SIG-M5 treated with dmso at 0.1 percent for 504 hours (cell line): ENCODE measurements around the gene CLK4.
A peak's percentile ranks its signal among the peaks of the same experiment; 100 is the strongest.
"Not testable (repeated sequence)": the region's sequence is repeated elsewhere in the genome, so short reads cannot be mapped to it uniquely, and the experiment has no call there.

ENCODE experiments used
- DNase-seq: peaks from one replicate; lab custom pipeline; 2025; ENCODE audit not compliant: unreplicated experiment; lab: John Stamatoyannopoulos, UW

Gene CLK4

DNA sequence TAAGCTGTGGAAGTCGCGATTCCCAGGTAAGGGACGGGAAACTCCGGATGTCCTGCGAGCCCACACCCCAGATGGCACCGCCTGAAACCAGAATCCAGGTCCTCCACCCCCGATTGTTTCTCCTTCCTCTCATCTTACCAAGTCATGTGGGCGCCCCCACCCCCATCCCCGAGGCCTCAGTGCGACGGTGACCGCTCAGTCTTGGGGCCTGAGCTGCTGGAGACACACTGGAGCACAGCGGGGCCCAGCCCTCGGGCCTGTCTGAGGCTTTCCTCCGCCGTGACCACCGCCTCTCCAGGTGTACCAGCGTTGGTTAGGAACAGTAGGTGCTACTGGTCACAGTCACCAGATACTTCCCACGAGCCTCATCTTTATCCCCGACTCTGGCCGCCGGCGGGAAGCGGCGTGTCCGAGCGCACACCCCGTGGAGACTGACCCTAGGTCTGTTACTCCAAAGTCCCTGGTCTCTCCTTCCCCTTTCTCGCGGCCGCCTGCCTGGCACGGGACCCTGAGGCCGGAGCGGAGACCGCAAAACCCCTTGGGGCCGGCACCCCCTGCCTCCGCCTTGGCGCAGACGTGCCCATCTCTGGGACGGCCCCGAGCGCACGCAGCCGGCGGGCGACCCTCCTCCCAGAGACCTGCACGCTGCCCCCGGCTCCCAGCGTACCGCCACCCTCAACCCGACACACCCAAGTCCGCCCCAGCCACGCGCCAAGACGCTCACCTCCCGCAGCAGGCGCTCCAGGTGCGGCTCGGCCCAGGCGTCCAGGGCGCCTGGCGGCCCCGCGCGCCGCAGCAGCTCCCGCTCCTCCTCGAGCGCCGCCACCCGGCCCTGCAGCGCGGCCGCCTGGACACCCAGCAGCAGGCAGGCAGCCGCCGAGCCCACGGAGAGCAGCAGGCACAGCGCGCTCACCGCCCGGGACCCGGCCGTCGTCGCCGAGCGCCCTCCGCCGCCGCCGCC lies 37.4 kb downstream of the CLK4 start:
- peak; percentile 35 for DNase-seq

DNA sequence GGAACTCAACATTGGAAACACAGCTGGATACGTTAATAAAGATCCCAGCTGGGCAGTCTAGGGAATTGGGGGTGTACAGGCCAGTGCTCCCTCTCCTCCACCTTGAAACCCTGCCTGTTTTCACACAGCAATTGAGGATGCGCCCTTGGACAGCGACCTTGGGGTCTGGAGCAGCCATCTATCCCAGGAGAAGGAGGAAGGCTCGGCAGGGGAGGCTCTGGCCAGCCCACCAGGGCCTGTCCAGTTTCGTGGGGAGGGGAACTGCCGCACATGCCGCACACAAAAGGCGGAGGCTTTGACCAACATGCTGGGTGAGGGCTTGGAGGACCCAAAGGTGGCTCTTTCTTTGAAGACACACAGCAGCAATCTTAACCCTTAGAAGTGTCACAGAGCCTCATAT lies 38.1 kb downstream of the CLK4 start:
- DNase-seq: no peak

DNA sequence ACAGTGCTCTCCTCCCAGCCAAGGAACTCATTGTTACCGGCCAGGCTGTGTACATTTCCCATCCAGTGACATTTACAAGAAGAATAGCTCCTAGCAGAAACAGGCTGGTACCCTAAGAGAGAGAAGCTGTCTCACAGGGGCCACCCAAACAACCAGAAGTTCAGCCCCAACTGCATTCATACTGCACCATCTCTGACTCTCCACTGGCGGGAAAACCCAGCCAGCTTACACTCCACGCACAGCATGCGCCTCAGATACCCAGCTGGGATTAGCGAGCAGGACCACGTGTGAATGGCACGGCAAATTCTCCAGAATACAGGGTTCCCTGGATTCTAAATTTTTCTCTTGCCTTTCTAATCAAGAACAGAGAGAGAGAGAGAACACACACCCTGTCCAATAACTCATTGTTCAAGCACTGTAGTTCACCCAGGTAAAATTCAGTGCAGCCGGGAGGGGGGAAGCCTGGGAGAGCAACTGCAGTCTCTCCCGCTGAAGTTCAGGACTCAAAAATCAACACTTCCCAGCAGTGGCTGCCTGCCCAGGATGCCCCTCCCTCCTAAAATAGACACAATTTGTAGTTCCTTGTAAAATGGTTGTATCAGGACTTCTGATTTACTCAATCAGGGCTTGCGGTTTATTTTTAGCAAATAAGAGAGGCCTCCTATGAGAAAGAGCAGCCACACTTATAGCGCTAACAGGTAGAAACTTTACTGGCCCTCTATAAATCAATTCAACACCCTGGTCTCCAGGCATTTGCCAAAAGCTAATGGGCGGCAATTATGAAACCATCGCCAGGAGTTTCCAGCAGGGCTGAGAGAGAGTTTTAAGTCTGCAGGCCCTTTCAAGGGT lies 38.9 kb downstream of the CLK4 start:
- no peak for DNase-seq

DNA sequence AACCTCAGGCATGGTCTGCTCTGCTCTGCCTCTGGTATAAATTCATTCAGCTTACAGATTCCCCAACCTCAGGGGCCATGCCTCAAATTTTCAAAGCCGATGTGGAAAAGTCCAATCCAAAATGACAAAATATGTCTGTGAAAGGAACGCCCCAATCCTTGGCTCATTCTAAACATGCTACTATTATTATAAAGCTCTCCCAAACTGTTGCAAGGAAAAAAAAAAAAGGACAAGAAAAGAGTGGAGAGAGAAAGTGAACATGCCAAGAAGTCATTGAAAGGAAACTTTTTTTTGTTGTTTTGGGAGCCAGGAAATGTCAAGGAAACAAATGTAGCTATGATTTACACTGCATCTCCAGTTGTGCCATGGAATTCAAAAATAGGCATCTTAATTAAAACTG lies 40.5 kb downstream of the CLK4 start:
- no peak for DNase-seq

DNA sequence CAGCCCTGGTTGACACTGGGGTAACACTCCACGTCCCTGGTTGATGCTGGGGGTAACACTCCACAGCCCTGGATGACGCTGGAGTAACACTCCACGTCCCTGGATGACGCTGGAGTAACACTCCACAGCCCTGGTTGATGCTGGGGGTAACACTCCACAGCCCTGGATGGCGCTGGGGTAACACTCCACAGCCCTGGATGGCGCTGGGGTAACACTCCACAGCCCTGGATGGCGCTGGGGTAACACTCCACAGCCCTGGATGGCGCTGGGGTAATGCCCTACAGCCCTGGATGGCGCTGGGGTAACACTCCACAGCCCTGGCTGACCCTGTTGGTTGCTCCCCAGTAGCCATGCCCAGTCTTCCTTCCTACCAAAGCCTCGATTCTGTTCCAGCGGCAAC lies 41.4 kb downstream of the CLK4 start:
- DNase-seq: not testable (repeated sequence)

DNA sequence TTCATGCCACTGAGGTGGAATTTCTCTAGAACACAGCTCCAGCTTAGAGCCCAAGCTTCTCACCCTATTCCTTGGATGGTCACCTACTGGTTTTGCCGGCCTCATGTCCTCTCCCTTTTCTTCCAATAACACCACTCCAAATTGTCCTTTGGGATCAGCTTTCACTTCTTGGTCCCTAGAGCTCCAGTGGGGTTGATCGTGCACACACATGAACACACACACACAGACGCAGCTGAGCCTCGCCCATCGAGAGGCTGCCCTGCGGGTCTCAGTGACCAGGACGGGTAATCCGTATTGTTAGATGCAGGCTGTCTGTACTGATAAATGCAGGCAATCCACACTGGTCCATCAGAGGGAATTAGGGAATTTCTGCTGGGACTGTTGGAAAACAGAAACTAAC lies 43.6 kb downstream of the CLK4 start:
- DNase-seq: no peak

DNA sequence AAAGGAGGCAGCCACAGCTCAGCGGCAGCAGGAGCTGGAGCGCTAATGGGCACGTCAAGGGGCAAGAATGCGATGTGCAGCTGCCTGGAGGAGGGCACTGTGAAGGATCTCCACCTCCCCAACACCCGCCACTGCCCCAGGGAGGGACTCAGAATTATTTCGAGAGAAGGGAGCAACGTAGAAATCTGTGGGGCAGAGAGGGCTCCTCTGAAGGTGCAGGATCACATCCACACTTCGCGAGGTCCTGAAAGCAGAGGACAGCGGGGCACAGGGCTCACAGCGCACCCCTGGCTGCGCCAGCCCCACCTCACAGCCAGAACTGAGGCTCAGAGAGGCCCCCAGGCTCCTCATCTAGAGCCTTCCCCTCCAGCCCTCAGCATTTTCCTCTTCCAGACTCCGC lies 44.6 kb downstream of the CLK4 start:
- no peak for DNase-seq

DNA sequence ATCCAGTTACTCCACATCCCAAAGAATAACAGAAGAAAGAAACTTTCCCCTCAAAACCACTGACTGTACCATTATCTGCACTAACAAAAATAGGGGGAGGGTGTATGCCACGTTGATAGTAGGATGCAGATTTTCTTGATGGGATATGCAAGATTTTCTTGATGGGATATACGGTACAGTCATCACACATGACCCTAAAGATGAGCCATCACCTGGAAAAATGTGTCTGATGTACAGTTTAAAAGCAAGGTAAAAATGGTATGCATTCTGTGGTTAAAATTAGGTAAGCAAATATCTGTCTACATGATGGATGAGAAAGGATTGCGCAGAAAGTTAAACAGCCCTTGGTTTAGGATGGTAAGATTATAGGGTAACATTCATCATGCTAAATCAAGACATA lies 45.2 kb downstream of the CLK4 start:
- DNase-seq: no peak

DNA sequence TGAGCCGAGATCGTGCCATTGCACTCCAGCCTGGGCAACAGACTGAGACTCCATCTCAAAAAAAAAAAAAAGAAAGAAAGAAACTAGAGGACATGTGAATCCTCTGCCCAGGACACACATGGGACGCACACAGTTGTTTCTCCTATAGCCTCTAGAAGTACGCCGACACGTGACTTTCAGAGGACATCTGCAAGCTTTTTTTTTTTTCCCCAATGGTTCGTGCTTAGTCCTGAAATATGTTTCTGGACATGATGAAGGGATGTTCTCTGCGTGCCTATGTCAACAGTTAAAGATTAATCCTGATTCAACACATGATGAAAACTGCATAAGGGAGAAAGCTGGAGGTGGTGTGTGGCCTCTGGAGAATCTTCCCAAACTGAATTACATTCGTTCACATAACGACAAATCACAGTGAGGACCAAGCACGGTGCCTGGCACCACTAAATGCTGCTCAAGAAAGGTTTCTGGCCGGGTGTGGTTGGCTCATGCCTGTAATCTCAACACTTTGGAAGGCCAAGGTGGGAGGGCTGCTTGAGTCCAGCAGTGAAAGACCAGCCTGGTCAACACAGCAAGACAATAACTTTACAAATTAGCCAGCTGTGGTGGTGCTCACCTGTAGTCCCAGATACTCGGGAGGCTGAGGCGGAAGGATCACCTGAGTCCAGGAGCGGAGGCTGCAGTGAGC lies 46.4 kb downstream of the CLK4 start:
- DNase-seq: no peak

DNA sequence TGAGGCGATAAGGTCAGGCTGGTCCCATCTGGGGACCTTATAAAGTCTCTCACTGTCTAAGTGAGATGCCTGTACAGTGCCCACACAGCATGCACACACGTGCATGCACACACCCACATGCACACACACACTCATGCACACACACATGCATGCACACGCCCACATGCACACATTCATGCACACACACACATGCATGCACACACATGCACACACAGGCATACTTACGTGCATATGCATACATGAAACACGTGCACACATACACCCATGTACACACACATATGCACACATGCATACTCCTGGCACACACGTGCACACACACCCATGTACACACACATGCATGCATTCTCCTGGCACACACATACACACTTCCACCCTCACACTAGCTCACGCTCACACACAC lies 48.9 kb downstream of the CLK4 start:
- DNase-seq: no peak

DNA sequence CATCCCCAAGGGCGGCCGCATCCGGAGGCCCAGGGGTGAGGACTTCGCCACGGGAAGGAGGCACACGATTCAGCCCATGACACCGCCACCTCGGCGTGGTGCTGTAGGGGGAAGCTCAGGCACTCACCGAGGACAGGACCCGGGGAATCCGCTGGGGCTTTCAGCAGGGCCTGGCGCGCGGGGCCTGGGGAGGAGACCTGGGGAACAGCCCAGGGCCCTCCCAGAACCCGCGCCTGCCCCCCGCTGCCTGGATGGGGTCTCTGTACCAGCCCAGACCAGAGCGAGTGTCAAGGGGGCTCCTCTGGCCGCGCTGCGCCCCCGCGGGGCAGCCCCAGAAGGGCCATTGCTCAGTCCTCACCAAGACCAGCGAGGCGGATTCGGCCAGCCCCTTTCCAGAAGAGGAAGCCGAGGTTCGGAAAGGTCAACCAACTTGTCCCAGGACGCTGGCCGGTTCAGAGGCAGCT lies 49.4 kb downstream of the CLK4 start:
- no peak for DNase-seq

DNA sequence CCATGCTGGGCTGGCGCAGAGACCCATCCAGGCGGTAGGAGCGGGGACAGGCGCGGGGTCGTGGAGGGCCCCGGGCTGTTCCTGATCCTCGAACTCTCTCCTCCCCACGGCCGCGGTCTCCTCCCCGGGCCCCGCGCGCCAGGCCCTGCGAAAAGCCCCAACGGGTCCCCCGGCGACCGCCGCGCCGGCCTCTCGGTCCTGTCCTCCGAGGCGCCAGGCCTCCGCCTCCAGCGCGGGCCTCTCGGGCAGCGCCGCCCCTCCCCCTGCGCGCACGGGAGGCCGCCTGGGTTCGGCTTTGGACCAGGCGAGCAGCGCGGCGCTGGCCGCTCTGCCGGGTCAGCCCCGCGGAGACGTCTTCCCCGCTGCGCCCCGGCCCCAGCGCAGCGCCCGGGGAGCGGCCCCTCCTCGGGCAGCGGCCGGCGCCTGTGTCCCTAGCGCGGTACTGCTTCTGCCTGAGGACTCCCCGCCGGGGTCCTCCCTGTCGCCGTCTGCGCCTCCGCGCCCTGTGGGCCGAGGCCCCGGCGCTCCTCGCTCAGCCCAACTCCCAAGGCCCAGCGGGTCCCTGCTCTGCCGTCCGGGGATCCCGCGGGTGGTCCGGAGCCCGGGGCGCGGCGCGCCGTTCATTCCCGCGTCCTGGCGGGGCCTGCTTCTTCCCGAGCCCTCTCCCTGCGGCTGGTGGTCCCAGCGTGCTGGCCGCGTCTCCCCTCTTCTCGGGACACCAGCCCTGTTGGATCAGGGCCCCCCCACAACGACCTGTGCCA lies 50.1 kb downstream of the CLK4 start:
- DNase-seq: no peak

DNA sequence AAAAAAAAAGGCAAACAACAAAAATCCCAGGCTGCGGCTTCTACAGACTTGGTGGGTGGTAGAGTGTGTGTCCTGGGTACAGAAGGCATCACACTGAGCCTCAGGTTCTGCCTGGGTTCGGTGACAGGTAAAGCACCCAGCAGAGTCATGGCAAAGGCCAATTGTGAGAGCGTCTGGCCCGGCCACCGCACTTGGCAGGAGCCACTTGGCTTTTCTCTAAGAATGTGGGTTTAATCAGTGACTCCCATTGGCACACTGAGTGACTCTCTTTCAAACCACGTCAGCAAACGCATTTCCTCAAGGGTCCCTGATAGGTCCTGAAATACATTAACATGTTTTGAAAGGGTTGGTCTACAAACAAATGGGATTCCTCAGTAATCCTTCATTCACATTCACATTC lies 53.6 kb downstream of the CLK4 start:
- no peak for DNase-seq

DNA sequence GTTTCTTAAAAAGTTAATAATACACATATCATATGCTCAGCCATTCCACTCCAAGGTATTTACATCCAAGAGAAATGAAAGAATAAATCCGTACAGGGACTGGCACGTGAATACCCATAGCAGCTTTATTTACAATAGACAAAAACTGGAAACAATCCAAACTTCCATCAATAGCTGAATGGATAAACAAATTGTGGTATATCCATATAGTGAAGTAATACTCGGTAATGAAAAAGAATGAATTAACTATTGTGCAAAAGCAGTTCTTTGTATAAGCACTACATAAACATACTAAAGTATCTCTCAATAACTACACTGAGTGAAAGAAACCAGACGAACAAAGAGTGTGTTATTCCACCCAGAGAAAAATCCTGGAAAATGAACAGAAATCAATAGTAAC lies 54.2 kb downstream of the CLK4 start:
- no peak for DNase-seq

DNA sequence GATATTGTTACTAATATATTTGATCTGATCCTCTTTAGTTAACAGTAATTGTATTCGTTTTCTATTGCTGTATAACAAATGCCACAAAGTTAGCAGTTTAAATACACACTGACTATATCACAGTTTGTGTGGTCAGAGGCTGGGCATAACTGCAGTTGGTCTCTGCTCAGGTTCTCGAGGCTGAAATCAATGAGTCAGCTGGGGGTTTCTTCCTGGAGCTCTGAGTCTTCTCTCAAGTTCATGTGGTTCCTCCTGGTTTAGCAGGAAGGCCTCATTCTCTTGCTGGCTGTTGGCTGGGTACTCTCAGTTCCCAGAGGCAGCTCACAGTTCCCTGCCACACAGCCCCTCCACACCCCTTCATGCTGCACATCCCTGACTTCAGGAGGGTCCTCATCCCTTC lies 57.4 kb downstream of the CLK4 start:
- peak; percentile 50 for DNase-seq

DNA sequence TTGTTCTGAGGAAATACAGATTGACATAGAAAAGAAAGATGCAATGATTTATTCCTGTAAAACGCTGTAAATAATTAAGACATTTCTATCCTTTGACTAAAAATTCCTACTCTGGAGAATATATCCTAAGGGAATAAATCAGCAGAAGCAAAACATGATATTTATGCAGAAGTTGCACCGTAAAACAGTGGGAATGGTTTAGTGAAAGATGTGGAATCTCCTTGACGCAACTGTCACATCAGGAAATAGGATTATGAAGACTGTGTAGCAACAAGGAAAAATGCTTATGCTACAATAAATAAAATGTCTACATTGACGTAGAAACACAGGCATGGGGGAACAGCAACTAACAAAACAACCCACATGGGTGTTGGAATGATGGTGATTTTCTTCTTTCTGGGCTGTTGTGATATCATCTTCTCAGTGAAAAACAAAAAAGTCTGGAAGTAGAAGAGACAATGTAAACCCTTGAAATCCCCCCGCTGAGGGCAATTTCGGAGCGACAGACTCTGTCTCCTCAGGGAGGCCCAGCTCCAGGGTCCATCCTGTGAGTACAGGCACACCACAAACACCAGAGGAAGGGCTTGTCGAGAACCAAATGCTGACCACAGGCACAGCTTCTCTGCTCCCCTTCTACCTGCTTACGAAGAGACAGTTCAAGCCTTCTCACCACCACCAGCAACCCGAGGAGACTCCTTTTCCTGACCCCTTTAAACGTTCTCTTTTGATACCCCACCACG lies 61.9 kb downstream of the CLK4 start:
- DNase-seq: no peak

DNA sequence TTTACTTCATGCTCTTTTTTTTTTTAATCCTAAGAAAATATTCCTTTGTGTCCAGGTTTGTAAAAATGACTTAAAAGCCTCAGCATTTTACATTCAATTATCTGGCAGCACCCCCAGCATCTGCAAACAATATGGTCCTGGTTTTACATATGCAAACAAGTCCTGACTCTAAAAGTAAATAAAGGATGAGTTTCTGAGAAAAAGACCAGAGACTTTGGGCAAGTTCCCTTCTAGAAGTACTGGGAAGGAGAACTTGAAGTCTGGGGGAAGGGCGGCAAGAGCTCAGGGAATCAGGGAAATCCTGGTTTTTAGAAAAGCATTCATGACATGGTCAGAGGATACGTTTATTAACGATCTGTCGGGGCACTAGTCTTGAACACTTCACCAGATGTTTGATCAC lies 62.5 kb downstream of the CLK4 start:
- DNase-seq: no peak

DNA sequence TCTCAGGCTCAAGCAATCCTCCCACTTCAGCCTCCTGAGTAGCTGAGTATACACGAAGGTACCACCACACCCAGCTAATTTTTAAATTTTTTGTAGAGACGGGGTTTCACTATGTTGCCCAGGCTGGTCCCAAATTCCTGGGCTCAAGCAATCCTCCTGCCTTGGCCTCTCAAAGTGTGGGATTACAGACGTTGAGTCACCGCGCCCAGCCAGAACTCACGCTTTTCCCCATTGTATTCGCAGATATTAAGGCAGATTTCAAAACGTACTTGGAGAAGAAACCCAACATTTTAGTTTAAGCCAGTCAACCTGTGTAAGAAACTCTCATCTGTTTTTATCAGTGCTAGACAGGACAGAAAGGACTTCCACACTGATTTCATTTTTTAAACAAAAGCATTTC lies 63.2 kb downstream of the CLK4 start:
- DNase-seq: no peak

DNA sequence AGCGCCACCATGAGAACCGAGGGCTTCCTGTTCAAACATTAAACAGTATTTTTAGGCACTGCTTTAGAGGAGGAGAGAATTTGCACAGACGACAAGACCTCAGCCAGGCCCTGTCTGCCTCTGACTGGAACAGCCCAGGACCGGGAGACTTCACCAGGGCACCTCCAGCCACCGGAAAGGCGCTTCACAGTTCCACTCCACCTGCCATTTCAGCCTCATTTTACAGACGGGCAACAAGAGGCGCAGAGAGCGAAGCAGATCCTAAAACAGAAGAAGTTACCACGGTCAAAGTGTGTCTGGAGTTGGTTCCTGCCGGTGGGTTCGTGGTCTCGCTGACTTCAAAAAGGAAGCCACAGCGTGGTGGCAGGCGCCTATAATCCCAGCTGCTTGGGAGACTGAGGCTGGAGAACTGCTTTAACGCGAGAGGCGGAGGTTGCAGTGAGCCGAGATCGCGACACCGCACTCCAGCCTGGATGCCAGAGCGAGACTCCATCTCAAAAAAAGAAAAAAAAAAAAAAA lies 65.0 kb downstream of the CLK4 start:
- no peak for DNase-seq

DNA sequence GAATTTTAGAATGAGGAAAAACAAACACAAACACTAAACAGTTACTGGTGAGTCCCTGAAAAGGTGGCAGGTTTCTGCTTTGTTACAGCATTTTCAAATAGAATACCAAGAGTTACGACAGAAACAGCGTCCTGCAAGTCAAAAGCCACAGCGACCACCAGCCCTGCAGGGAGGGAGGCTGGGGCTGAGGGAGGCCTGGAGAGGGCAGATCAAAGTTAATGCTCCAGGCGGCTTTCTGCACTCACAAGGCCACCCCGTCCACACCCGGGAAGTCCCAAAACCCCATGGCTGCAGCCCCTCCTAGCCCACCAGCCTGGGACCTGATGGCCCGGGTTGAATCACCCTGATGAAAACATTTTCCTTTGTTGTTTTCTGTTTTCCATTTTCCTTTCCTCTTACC lies 65.9 kb downstream of the CLK4 start:
- no peak for DNase-seq
